ENCODE results near the gene KRT16.
"Not testable (repeated sequence)": the region's sequence is repeated elsewhere in the genome, so short reads cannot be mapped to it uniquely, and the experiment has no call there.

Gene KRT16

DNA sequence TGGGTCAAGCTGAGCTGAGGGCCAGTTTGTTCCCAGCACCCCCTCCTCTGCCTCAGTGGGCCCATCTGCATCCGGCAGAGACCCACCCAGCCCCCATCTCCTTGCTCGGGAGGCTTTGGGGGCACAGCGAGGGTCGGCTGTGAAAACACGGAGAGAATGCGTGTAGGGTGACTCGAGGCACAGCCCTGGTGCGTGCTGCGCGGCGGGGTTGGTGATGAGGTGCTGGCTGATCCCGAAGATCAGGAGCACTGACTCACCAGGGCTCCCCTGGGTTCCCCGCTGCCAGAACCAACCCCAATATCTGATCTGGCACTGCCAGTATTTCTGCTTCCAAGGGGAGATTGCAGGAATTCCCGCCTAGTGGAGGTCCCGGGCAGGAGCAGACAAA lies 19.3 kb upstream of the KRT16 start:
- TF ChIP-seq, protein P1, sequence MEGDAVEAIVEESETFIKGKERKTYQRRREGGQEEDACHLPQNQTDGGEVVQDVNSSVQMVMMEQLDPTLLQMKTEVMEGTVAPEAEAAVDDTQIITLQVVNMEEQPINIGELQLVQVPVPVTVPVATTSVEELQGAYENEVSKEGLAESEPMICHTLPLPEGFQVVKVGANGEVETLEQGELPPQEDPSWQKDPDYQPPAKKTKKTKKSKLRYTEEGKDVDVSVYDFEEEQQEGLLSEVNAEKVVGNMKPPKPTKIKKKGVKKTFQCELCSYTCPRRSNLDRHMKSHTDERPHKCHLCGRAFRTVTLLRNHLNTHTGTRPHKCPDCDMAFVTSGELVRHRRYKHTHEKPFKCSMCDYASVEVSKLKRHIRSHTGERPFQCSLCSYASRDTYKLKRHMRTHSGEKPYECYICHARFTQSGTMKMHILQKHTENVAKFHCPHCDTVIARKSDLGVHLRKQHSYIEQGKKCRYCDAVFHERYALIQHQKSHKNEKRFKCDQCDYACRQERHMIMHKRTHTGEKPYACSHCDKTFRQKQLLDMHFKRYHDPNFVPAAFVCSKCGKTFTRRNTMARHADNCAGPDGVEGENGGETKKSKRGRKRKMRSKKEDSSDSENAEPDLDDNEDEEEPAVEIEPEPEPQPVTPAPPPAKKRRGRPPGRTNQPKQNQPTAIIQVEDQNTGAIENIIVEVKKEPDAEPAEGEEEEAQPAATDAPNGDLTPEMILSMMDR (IDR thresholded peaks at IDR 0.05; ENCODE audit: extremely low read depth, insufficient read depth, missing control alignments) = no peak
- in situ Hi-C loops (cut with MboI; ENCODE audit: low pct_unique_long_range_greater_than_20kb, low sequenced_read_pairs, unreplicated experiment) = no loop called here
- DNase-seq (ENCODE audit: low spot score) = no peak

DNA sequence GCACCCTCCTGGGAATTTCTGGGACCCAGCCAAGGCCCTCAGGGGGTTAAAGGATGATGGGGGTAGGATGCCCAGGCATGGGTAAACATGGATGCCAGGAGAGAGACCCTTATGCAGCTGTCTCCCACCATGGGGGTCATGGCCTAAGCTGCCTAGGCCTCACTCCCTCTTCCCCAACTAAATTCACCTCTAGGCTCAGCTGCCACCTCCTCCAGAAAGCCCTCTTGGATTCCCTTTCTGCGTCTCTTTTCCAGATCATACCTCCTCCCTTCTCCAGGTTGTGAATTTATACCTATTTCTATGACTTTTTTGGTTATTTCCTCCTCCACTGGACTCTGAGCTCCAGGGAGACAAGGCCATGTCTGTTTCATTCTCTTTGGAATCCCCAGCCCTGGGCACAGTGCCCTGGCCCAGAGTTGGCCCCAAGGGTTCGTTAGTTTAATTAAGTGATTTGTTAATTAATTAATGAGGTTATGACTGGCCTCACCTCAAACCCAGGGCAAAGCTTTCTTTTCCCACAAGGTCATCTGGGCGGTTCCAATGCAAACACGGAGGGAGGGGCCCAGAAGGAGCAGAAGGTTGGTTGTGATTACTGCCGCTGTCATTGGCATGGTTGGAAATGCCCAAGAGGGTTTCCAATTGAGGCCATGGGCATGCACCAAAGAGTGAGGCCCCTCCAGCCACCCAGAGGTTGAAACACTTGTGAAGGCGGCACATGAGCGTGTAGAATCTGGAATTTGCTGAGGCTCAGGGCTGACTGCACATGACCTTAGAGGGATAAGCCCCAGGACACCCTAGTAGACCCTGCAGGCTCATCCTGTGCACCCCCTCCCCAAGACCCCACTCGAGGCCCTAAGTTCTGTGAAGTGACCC lies 18.7 kb upstream of the KRT16 start:
- DNase-seq (ENCODE audit: low spot score) = no peak
- in situ Hi-C loops (cut with MboI; ENCODE audit: low pct_unique_long_range_greater_than_20kb, low sequenced_read_pairs, unreplicated experiment) = no loop called here

DNA sequence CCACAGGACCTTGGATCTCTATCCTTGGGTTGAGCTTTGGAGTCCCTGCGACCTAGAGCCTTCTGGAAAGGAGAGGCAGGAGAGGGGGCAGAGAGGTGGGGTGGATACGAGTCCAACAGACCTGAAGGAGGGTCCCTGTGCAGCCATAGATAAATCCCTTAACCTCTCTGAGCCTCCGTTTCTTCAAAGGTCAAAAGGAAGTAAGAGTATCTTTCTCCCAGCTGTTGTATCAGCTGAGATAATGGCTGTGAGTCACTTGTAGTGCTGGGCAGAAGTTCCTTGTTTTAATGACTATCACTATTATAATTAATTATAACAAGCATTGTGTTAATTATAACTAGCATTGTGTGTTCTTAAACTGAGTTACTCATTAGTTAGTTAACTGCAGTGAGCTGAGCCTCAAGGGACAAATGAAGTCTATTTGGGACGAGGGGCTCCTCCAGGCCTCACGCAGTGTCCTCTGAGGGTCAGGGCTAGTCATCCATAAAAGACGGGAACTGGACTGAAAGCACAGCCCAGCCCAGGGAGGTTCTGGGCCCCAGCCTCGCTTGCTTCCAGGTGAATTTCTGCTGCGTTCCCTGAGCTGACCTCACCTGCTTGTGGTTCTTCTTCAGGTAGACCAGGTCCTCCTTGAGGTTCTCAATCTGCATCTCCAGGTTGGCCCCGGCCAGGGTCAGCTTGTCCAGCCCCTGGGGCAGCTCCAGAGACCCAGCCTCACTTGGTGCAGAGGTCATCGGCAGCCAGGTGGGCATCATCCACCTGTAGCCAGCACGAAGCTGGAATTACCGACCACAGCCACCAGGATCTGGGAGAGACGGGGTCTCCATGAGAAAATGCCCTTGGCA lies 17.5 kb upstream of the KRT16 start:
- no peak for DNase-seq (ENCODE audit: low spot score)

More for the DNA sequence above, 18.7 kb upstream of the KRT16 start:
- TF ChIP-seq, protein P1 (IDR thresholded peaks at IDR 0.05; ENCODE audit: extremely low read depth, insufficient read depth, missing control alignments) = no peak

DNA sequence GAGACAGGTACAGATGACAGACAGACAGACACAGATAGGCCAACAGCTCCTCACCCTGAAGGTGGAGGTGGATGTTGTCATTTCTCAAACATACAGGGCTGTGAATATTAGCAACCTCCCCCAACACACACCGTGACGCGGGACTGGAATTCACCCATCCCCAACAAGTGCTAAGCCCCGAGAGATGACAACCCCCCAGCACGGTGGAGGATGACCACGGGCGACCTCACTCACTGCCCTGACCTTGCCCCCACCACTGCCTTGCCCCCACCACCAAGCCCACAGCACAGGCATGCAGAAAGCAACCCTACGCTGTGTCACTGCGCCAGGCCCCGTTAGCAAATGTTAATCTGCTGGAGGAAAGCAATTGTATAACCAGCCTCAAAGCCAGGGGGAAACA lies 16.7 kb upstream of the KRT16 start:
- in situ Hi-C loops (cut with MboI; ENCODE audit: low pct_unique_long_range_greater_than_20kb, low sequenced_read_pairs, unreplicated experiment) = no loop called here
- TF ChIP-seq, protein P1 (IDR thresholded peaks at IDR 0.05; ENCODE audit: extremely low read depth, insufficient read depth, missing control alignments) = no peak
- DNase-seq (ENCODE audit: low spot score) = no peak

More for the DNA sequence above, 17.5 kb upstream of the KRT16 start:
- TF ChIP-seq, protein P1 (IDR thresholded peaks at IDR 0.05; ENCODE audit: extremely low read depth, insufficient read depth, missing control alignments) = no peak
- in situ Hi-C loops (cut with MboI; ENCODE audit: low pct_unique_long_range_greater_than_20kb, low sequenced_read_pairs, unreplicated experiment) = no loop called here

DNA sequence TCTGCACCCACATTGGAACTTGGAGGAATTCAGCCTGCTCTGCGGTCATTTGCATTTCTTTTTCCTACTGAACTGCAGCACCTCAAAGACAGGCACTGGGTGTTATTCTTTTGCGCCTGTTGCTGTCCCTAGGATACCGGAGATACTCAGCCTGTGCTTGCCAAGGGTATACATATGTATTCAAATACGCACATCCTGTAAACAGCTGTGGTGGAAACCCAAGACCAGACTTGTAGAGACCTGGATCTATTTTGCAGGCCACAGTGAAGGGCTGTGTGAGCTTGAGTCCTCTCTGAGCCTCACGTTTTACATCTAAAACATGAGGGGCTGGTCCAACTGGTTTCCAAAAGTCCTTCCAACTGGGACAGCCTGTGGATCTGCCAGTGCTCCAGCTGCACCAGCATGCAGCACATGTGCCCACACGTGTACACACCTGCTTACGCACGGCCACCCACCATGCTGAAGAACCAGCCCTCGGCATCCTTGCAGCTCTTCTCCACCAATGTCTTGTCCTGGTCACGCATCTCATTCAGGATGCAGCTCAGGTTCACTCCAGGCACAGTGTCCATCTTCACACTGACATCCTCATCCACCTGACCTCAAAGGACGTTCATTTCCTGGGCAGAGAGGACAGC lies 16.2 kb upstream of the KRT16 start:
- DNase-seq (ENCODE audit: low spot score); in situ Hi-C loops (cut with MboI; ENCODE audit: low pct_unique_long_range_greater_than_20kb, low sequenced_read_pairs, unreplicated experiment): not testable (repeated sequence)

DNA sequence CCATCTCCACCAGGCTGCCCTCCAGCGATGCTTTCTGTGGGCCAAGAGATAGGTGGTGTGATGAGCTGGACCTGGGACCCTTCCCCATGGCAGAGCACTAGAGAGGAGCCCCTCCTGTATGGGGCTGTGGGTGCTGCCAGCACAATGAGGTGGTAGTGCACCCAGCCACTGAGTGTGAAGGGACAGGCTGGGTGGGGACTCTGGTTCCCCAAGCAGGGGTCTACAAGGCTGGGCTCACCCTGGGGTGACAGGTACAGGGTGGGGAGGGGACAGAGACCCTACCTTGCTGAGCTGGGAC lies 15.5 kb upstream of the KRT16 start:
- in situ Hi-C loops (cut with MboI; ENCODE audit: low pct_unique_long_range_greater_than_20kb, low sequenced_read_pairs, unreplicated experiment); DNase-seq (ENCODE audit: low spot score): not testable (repeated sequence)

DNA sequence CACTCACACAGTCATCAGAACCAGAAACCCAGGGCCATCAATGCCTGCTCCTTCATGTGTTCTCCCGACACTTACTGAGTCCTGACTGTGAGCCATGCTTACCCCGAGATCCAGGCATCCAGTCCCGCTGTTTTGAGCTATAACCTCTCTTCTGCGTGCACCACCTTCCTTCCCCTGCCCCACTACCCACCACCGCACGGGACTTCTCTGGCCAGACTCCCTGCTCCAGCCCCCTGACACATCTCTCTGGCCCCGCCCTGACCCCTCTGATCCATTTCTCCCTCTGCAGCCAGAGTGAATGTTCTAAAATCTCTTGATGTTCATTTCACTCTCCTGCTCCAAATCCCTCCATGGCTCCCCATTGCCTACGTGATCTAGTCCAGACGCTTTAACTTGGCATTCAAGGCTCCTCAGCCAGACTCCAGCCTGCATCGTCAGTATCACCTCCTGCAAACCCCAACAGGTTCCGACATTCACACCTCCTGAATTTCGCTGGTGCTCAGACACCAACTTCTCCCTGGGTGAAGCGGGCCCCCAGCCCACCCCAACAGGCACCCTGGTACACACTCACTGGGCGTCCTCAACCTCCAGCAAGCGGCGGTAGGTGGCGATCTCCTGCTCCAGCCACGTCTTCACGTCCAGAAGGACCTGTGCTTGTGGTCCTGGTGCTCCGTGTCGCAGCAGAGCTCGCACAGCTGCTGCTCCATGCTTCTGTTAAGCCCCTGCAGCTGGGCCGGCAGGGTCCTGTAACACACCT lies 14.9 kb upstream of the KRT16 start:
- TF ChIP-seq, protein P1 (IDR thresholded peaks at IDR 0.05; ENCODE audit: extremely low read depth, insufficient read depth, missing control alignments) = no peak
- DNase-seq (ENCODE audit: low spot score) = no peak
- in situ Hi-C loops (cut with MboI; ENCODE audit: low pct_unique_long_range_greater_than_20kb, low sequenced_read_pairs, unreplicated experiment) = no loop called here

DNA sequence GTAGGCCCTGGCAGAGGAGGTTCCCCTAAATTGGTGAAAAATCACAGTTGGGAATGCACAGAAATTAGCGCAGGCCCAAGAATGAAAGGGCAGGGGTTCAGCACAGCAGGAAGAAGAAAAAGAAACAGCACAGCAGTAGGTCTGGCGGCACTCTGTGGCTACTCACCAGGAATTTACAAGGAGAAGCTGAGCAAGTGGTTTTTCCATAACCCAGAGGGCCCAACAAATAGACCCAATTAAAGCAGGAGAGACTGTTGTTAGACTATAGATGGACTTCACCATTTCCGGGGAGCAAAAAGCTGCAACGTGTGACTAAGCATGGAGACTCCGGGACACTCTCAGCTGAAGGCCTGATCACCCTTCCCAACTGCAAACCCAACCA lies 14.3 kb upstream of the KRT16 start:
- not testable (repeated sequence) for DNase-seq (ENCODE audit: low spot score)

DNA sequence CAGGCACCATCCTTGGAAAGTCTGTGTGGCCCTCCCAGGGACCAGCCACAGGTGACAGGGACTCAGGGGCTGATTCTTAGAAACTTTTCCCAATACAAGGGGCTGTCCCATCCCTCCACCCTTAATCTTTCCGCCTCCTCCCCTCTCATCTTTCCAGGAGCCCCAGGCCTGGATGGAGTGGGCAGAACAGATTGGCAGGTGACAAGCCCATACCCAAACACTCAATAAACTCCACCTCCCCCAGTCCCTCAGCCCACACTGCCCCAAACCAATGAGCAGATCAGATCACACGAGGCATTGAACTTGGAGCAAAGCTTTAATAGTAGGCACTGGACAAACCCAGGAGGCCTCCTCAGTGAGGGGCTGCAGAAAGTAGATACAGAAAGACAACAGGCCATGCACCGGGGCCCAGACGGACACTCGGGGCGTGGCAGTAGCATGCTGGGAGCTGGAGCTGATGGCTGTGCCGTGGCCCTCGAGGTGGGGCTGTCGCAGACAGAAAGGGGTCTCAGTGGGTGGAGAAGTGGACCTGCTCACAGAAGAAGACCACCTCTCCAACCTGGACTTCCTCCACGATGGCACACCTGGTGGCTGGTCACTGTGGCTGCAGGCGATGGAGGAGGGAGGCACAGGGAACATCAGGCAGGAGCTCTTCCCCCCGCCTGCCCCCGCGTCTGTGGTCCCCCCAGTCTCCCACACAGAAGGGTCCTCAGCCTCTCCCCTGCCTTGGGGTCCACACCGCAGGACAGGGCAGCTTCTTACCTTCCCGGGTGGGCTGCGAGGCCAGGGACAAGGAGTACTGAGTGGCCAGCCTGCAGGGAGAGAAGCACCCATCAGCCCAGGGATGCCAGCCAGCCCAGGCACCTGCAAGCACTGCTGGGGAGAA lies 13.7 kb upstream of the KRT16 start:
- in situ Hi-C loops (cut with MboI; ENCODE audit: low pct_unique_long_range_greater_than_20kb, low sequenced_read_pairs, unreplicated experiment); DNase-seq (ENCODE audit: low spot score): not testable (repeated sequence)

More for the DNA sequence above, 14.3 kb upstream of the KRT16 start:
- in situ Hi-C loops (cut with MboI; ENCODE audit: low pct_unique_long_range_greater_than_20kb, low sequenced_read_pairs, unreplicated experiment) = not testable (repeated sequence)
